Tibial nerve (tissue), 4 donors: ENCODE measurements around the gene NAP1L1.

ENCODE experiments used
- EP300 ChIP-seq, 2 donors: sonication (generic); formaldehyde crosslinking; IDR thresholded peaks; one replicate each; pipeline ENCODE4 v1.6.1; 2017; ENCODE audit warnings: antibody characterized with exemption in 2 of 2, mild to moderate bottlenecking in 1 of 2
- TF ChIP-seq, protein P1 (sequence below), 5 experiments: fragments of 200-600 bp in 3 of 5; fragments of 450-650 bp in 2 of 5; sonication (generic) in 3 of 5; IDR thresholded peaks; one replicate each; pipeline ENCODE4 v1.5.1; 2016 to 2019; ENCODE audit warnings: antibody characterized with exemption in 5 of 5, mild to moderate bottlenecking in 3 of 5, moderate library complexity in 2 of 5

- TF ChIP-seq EP300 (IDR thresholded peaks at IDR 0.05): no peak
- TF ChIP-seq, protein P1, sequence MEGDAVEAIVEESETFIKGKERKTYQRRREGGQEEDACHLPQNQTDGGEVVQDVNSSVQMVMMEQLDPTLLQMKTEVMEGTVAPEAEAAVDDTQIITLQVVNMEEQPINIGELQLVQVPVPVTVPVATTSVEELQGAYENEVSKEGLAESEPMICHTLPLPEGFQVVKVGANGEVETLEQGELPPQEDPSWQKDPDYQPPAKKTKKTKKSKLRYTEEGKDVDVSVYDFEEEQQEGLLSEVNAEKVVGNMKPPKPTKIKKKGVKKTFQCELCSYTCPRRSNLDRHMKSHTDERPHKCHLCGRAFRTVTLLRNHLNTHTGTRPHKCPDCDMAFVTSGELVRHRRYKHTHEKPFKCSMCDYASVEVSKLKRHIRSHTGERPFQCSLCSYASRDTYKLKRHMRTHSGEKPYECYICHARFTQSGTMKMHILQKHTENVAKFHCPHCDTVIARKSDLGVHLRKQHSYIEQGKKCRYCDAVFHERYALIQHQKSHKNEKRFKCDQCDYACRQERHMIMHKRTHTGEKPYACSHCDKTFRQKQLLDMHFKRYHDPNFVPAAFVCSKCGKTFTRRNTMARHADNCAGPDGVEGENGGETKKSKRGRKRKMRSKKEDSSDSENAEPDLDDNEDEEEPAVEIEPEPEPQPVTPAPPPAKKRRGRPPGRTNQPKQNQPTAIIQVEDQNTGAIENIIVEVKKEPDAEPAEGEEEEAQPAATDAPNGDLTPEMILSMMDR (IDR thresholded peaks at IDR 0.05): no peak
Measured at GRCh38 chr12:76096079-76096646, 11.7 kb upstream of the NAP1L1 start.
